HG03108 (cell line): Measurements from ENCODE around the gene FMO4.
"Not testable (repeated sequence)": the region's sequence is repeated elsewhere in the genome, so short reads cannot be mapped to it uniquely, and the experiment has no call there.

Experiments
- ATAC-seq: cut with Tn5 transposase; IDR thresholded peaks from one replicate; pipeline ENCODE4 v1.9.1; 2021; ENCODE audit warnings: moderate library complexity; ENCODE audit not compliant: unreplicated experiment

Gene FMO4

DNA sequence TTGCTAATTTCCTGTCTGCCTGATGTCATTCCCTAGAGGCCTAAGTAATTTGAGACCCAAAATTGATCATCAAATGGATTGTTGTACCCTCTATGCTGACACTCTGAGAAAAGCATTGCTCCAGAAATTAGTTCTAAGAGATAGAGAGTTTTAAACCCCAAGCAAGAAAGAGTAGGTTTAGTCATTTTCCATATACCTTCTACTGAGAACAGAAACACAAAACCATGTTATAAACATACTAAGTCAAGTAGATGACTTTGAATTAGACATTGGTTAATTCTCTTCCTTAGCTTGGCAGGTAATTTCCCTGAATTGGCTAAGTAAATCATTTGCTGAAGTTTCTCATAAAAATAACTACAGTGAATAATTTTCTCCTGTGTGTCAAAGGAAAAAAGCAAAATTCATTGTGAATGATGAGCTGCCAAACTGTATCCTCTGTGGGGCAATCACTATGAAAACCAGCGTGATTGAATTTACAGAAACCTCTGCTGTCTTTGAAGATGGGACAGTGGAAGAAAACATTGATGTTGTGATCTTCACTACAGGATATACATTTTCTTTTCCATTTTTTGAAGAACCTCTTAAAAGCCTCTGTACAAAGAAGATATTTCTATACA lies 20.1 kb downstream of the FMO4 start:
- ATAC-seq = no peak

DNA sequence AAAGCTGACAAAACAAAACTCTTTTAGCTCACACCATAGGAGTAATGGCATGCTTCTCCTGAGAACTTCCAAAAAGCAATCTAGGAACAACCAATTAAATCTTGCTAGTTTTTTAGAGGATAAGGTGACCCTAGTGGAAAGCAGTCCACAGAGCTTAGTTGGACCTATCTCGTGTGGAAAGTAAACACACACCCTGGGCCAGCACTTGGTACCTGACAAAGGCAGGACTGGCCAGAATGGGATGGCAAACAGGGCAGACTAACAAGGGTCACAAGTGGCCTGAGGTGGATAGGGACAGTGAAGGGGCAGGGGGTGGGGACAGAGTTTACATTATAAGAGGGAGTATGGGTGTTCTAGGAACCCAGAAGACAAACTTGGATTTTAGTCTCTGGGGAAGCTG lies 22.0 kb downstream of the FMO4 start:
- ATAC-seq = no peak

DNA sequence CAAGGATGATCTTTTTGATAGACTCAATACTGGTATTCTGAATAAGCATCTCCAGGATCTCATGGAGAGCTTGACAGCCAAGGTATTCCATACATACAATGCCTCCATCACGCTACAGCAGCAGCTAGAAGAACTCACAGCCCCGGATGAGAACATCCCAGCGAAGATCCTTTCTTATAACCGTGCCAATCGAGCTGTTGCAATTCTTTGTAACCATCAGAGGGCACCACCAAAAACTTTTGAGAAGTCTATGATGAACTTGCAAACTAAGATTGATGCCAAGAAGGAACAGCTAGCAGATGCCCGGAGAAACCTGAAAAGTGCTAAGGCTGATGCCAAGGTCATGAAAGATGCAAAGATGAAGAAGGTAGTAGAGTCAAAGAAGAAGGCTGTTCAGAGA lies 25.4 kb downstream of the FMO4 start:
- not testable (repeated sequence) for ATAC-seq

DNA sequence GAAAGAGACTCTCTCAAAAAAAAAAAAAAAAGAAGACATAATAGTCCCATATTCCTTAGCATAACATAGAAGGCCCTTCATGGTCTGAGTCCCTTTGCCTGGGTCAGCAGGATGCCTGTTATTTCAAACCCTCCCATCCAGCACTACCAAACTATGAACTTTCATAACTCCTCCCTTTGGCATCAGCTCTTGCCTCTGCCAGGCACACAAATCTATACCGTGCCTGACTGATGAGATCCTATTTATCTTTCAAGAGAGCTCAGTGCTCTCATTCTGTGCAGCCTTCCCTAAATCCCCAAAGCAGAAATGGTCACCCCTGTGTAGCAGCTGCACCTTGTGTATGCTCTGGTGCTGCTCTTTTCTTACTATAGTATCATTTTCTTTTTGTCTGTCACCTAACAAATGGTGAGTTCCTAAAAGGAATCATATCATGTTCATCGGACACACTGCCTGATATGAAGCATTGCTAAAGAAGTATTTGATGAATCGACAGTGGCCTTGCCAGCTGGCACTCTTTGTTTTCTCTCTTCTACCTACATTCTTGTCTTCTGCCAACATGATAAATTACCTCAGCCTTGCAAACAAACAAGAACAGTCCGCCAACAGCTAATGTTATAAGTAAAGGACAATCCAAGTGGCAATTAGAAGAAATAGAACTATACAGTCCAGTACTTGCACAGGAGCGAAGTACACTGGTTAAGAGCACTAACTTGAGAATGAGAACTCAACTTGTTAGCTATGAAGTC lies 29.9 kb downstream of the FMO4 start:
- ATAC-seq = no peak

DNA sequence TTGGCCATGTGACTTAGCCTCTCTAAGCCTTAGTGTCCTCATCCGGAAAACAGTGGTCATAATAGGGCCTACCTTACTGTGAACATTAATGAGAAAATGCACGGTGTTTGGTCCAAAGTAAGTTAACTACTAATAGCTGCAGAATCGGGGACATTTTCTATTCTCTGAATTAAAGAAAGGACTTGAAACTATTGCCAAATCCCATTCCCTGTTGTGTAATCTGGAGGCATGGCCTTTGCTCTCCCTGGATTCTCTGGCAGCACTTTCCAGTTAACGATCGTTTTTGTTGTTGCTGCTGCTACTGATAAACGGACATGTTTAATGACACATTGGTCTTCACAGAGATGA lies 30.5 kb downstream of the FMO4 start:
- no peak for ATAC-seq

DNA sequence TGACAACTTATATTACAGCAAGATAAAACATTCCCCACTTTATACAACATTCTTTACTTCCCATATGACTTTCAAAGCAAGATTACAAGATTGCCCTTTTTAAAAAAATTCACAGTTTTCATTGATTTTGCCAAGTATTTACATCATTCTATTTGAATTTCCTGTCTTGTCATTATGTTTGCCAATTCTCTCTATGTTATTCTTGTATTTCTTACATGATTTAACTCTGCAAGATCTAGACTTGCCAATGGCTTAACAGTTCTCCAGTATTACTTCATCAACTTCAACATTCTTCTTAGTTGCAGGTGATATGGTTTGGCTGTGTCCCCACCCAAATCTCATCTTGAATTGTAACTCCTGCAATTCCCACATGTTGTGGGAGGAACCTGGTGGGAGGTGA lies 31.6 kb downstream of the FMO4 start:
- ATAC-seq = no peak

DNA sequence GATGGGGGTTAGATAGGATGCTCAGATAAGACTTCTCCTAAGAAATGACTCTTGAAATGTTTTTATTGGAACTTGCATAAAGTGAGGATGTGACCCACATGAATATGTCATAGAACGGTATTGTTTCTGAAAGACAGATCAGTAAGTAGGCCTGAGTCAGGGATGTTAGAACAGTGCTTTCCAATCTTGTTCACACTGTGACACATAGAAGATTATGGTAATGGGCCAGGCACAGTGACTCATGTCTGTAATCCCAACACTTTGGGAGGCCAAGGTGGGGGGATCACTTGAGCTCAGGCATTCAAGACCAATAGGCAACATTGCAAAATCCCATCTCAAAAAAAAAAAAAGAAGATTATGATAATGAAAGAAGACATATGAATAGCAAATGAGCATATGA lies 32.9 kb downstream of the FMO4 start:
- ATAC-seq = no peak

DNA sequence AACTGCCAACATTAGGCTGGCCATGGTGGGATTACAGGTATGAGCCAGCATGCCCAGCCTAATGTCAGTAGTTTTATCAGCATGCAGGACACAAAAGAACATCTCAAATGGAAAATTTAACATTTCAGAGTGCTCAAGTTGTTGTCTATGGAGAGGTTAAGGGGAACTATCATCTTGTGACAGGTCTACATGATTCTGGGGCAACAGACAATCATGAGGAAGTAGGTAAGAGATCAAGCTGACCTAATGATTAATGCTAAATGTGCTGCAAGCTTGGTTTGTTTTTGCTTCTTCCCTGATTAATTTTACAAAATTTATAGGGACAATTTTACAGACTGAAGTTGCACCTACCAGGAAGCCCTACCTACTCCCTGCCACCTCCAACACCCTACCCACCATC lies 36.6 kb downstream of the FMO4 start:
- ATAC-seq = no peak

DNA sequence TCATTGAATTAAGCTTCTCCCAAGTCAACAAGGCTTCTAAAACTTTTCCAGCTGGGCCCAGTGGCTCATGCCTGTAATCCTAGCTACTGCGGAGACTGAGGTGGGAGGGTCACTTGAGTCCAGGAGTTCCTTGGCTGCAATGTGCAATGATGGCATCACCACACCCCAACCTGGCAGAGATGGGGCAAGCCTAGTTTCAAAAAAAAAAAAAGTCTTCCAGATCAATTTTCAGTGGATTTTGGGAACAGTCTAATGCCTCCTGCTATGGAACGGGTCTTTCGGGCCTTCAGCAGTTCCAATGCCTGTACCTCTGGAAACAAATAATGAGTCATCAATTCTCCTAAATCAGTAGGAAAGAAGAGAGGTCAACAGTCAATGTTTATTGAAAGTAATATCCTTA lies 38.0 kb downstream of the FMO4 start:
- no peak for ATAC-seq

DNA sequence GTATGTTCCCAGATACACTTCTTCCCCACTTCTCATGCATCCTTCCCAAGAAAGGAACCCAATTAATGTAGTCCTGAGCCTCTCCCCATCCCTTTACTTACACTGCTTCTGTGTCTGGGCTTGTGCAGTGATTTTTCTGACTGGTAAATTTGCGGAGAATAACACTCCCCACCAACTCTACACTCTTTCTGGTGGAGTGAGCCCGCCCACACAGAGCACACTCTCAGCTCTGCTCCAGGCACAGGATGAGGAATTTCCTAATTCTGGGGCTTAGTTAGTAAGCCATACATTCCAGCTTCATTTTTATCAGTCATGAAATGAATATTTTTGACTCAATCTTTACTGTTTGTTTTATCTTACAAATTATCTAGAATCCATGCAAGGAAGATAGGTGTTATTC lies 38.6 kb downstream of the FMO4 start:
- ATAC-seq = no peak

DNA sequence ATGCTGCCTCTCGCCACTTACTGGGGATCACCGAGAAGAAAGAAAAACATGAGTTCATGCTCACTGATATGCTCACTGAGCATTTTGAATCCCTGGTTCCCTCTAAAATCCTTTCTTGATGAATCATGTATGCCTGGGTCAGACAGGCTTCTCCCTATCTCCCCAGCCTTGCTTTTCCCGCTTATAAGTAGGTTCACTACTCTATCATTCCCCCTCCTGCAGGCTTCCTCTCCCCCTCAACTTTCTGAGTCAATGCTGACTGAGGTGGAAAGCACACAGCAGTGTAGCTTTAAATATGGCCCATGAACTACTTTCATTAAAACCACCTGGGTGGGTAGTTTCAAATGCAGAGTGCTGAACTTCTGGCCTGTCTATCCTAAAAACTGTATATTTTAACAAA lies 41.7 kb downstream of the FMO4 start:
- no peak for ATAC-seq

DNA sequence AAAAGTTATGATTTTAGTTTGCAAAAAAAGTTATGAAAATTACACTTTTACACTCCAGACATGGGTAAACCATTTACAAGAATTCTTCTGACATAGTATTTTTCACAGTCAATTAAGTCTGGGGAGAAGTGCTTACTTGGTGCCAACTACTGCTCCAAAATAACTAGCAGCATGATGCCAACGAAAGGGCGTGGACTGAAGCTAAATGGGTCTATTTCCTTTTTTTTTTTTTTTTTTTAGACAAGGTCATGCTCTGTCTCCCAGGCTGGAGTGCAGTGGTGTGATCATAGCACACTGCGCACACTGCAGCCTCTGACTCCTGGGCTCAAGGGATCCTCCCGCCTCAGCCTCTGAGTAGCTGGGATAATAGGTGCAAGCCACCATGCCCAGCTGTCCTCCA lies 43.2 kb downstream of the FMO4 start:
- ATAC-seq = no peak

DNA sequence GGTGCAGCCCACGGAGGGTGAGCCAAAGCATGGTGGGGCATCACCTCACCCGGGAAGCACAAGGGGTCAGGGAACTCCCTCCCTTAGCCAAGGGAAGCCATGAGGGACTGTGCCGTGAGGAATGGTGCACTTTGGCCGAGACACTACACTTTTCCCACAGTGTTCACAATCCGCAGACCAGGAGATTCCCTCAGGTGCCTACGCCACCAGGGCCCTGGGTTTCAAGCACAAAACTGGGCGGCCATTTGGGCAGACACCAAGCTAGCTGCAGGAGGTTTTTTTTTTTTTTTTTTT lies 45.3 kb downstream of the FMO4 start:
- not testable (repeated sequence) for ATAC-seq

DNA sequence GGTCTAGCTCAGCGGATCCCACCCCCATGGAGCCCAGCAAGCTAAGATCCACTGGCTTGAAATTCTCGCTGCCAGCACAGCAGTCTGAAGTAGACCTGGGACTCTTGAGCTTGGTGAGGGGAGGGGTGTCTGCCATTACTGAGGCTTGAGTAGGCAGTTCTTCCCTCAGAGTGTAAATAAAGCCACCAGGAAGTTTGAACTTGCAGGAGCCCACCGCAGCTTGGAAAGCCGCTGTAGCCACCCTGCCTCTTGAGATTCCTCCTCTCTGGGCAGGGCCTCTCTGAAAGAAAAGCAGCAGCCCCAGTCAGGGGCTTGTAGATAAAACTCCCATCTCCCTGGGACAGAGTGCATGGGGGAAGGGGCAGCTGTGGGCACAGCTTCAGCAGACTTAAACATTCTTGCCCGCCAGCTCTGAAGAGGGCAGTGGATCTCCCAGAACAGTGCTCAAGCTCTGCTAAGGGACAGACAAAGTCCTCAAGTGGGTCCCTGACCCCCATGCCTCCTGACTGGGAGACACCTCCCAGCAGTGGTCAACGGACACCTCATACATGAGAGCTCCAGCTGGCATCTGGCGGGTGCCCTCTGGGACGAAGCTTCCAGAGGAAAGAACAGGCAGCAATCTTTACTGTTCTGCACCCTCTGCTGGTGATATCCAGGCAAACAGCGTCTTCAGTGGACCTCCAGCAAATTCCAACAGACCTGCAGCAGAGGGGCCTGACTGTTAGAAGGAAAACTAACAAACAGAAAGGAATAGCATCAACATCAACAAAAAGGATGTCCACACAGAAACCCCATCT lies 45.9 kb downstream of the FMO4 start:
- not testable (repeated sequence) for ATAC-seq

DNA sequence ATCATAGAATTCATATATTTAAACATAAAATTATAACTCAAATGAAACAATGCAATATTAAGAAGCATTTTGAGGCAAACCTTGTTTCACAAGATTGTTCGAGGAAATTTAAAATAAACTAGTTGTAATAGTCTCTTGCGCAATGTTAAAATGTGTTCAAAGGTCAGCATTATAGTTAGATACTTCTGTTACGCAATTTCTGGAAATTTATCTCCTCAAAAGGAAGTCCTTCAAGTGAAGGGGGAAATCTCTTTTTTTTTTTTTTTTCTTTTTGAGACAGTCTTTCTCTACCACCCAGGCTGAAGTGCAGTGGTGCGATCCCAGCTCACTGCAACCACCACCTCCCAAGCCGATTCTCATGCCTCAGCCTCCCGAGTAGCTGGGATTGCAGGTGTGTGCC lies 52.1 kb downstream of the FMO4 start:
- ATAC-seq = no peak

DNA sequence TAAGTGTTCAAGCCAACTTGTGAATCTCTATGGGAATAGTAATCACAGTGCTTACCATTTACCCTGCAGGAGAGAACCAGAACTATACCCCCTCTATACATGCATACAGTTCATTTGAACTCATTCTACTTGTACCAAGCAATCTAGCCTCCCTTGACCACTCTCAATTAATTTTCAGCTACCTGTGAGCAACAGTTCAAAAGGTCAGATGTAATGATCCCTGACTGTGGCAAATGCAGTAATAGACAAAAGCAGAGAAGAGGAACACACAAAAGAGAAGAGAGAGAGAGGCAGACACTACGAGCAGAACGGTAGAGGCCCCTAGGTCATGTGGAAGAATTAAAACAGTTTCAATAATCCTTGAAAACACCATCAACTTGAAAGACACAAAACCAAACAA lies 52.8 kb downstream of the FMO4 start:
- no peak for ATAC-seq

DNA sequence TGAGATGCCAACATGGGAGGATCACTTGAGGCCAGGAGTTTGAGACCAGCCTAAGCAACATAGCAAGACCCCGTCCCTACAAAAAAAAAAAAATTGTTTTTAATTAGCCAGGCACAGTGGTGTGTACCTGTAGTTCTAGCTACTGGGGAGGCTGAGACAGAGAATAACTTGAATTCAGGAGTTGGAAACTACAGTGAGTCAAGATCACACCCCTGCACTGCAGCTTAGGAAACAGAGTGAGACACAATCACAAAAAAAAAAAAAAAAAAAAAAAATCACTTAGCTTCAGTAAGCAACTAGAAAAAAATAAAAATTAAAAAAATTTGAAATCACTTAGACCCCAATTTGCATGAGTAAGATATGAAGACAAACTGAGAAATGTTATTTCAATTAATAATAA lies 53.5 kb downstream of the FMO4 start:
- ATAC-seq = no peak

DNA sequence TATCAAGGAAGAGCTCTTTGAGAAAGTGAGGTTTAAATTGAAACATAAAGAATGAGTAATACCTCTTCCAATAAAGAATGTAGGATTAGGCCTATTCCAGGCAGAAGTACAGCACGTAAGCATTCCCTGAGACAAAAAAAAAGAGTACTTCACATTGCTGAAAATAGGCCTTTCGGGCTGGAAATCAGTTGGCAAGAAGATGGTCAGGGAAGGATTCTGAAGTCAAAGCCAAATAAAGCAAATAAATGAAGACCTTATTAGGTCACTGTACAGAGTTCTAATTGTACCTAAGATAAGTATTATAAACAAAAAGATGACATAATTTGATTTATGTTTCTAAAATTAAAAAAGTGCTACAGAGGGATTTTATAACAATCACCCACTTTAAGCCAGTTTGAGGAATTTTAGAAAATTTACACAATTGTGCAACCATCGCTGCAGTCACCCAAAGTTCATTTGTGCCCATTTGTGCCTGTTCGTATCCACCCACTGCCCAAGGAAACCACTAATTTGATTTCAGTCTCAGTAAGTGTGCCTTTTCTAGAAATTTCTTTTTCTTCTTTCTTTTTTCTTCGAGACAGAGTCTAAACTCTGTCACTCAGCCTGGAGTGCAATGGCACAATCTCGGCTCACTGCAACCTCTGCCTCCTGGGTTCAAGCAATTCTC lies 58.6 kb downstream of the FMO4 start:
- ATAC-seq = no peak

DNA sequence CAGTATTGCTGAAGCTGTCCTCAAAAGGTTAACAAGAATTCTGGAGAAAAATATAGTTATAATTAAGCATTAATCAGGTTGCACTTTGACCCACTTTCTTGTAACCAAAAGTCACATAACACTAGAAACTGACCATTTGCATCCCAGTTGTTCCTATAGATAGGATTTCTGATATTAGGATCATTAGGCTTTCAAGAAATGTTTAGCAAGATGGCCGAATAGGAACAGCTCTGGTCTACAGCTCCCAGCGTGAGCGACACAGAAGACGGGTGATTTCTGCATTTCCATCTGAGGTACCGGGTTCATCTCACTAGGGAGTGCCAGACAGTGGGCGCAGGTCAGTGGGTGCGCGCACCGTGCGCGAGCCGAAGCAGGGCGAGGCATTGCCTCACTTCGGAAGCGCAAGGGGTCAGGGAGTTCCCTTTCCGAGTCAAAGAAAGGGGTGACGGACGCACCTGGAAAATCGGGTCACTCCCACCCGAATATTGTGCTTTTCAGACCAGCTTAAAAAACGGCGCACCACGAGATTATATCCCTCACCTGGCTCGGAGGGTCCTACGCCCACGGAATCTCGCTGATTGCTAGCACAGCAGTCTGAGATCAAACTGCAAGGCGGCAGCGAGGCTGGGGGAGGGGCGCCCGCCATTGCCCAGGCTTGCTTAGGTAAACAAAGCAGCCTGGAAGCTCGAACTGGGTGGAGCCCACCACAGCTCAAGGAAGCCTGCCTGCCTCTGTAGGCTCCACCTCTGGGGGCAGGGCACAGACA lies 59.6 kb downstream of the FMO4 start:
- ATAC-seq = not testable (repeated sequence)

DNA sequence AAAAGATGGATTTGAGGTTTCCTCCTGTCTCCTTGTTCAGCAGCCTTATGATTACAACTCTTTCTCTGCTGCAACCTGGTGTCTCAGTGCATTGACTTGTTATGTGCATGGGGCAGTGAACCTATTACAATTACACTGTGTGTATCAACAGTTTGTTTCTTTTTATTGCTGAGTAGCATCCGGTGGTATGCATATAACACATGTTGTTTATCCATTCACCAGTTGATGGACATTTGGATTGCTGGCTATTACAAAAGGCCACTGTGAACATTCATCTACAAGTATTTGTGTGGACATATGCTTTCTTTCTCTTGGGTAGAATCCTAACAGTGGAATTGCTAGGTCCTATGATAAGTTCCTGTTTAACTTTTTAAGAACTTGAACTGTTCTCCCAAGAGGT lies 65.9 kb downstream of the FMO4 start:
- ATAC-seq = no peak

DNA sequence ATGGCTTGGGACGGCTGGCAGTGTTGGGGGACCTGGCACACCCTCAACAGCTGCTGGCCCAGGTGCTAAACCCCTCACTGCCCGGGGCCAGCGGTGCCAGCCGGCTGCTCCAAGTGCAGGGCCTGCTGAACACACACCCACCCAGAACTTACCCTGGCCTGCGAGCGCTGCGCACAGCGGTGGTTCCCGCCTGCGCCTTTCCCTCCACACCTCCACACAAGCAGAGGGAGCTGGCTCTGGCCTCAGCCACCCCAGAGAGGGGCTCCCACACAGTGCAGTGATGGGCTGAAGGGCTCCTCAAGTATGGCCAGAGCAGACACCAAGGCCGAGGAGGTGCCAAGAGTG lies 67.9 kb downstream of the FMO4 start:
- no peak for ATAC-seq
